HG03159 (cell line): Measurements from ENCODE around the gene EVC2.

ENCODE experiments used
- ATAC-seq: cut with Tn5 transposase; IDR thresholded peaks from one replicate; pipeline ENCODE4 v1.9.1; 2021; ENCODE audit warnings: mild to moderate bottlenecking, moderate library complexity; ENCODE audit not compliant: unreplicated experiment

Gene EVC2

DNA sequence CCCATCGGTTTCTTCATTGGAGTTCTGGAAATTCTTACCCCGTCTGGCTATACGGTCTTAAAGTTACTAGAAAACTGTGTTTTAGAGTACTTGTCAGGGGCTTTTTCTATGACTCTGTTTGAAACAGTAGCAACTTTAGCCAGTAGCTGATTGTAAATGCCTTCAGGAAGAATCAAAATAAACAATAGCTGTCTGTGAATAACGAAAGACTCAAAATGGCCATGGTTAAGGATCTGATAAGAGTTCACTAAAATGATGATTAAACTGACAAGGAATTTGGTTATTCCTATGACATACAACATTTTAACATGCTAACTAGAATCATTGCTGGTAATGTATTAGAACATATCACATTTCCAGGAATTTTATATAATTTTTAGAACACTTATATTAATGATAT, 191.0 kb downstream of the EVC2 start:
- ATAC-seq, result no peak

DNA sequence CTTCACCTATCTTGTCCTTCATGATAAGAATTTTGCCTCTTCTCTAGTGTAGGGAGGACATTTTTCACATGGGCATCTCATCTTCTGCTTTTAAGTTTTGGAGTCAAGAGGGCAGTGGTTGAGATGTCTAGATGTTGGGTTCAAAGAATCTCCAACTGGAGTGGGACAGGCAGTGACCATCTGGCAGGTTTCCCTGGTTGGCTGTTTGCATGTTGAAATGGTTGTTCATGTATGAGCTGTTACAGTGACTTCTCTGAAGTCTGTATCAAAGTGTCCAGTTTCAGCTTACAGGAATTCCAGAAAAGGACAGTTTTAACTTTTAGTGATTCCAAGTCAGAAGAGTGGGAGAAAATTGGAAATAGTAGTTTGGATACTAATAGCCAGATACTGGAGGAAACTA, 192.7 kb downstream of the EVC2 start:
- ATAC-seq, result no peak
